ENCODE data around the gene CTSD.
"Not testable (repeated sequence)": the region's sequence is repeated elsewhere in the genome, so short reads cannot be mapped to it uniquely, and the experiment has no call there.

The CTSD gene

GRCh38 chr11:1782031-1782590, 18.4 kb upstream of the CTSD start:
- DNase-seq = no peak

DNA sequence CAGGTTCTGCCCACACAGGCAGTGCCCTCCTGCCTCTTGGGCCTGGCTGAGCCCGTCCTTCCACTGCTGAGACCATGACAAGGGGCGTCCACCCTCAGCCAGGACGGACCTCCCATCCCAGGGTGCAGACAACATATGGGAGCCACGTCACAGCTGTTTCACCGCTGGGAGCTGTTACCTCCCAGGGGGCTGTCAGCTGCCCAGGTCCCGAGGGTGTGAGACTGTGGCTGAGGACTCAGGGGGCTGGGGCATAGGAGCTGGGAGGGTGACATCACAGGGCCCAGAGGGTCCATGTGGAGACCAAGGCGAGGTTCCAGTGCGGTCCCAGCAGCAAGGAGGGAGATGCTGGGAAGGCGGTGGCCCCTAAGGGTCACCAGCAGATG, 17.9 kb upstream of the CTSD start:
- no peak for DNase-seq

DNA sequence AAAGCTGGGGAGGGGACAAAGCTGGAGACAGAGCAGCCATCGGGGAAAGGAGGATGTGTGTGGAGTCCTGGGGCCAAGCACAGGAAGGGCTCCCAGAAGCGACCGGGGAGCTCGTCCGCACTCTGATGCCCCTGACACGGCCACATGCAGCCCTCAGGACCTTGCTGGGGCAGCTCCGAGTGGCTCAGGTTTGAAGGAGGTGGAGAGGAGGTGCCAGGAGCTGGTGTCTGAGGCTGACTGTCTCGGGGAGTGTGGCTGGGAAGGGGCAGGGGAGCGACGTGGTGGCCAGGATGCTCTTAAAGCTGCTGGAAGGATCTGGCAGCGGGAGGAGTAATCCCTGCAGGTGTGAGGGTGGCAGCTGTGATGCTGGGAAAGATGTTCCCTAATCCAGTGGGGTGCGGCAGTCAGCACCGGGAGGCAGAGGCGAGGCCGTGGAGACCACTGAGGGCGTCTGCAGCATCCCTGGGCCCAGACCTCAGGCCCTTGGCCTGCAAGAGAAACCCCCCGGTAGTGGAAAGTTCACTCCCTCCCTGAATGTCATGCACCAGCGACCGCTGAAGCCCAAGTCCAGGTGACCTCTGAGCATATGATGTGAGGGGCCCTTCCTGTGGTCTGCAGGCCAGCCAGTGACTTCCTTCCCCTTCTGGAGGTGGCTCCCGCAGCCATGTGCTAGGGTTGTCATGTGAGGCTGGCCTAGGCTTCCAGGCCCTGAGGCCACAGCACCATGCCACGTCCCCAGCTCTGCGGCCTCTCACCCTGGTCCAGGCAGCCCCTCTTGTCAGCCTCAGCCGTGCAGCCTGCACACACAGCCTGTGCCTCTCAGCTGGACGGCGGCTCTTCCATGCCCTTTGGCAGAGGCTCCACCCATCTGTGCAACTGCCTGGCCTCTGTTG, 17.2 kb upstream of the CTSD start:
- no peak for DNase-seq

GRCh38 chr11:1779806-1780699, 16.3 kb upstream of the CTSD start:
- no peak for DNase-seq

DNA sequence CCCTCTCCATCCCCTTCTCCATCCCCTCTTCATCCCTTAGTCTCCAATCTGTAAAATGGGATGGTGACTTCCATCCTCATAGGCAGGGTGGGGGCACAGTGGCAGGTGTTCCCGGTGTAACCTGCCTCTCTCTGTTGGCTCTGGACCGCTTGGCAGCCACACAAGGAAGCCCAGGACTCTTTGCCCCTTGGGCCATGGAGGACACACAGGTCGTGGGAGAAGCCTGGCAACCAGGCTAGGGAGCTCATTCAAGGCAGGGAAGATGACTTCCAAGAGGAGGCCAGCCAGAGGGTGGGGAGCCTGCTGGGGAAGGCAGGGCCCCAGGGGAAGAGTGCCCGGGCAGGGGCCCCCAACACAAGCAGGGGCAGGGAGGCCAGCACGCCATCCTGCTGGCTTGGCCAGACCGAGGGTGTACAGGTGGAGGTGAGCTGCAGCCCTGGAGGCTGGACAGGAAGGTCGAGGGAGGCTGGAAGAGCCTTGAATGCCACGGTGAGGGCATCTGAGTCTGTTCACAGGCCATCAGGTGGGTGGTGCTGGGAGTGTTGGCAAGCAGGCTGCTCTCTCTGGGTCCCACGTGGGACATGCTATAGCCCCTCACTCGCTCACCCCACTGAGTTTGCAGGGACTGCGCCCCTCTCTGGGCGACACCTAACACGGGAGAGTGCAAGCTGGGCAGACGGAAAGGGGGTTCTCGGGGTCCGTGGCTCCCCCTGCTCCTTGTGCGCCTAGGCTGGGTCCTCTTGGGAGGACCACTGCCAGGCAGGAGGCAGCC, 15.5 kb upstream of the CTSD start:
- DNase-seq = no peak

DNA sequence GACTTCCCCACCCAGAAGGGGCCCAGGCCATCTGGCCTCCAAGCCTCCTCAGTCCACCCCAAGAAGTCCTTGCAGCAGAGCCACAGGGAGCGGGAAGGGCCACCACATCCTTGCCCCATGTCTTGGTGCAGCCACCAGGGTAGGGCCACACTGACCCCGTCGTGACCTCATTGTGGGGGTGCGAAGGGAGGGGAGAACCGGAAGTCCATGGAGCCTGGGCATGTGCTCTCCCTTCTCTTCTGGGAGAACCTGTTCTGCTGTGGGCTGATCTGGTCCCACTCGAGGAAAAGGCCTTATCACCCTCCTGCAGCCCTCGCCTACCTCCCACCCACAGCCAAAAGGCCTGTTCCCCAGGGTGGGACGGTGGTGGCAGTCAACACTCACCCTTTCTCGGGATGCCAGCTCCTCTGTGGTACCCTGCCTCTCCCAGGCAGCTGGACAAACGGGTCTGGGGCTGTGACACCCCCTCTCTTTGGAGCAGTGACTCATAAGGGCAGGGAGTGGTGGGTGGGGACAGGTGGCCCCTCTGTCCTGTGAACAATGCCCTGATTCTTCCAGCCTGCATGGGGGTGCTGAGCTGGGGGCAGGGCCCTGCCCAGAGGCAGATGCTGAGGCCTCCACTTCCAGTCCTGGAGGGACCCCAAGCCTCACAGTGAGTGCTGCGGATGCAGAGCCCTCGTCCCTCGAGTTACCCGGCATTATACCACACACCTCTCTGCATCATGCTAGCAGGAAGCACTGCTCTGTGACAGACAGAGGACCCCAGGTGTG, 14.6 kb upstream of the CTSD start:
- no peak for DNase-seq

DNA sequence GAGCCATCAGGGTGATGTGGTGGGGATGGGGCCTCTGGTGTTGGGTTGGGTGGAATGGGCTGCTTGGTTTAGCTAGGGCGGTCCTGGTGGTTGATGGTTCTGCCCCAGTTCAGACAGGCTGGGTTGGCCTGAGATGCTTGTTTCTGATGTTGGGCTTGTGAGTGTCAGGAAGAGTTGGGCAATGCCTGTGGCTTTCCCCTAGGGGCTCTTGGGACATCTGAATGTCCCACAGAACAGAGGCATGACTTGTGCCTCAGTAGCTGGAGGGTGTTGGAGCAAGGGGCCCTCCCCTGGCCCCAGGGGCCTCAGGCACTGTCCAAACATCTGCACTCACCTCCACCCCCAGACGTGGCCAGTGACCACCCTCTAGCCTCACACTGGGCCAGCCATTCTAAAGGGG, 14.0 kb upstream of the CTSD start:
- DNase-seq = no peak

GRCh38 chr11:1776944-1777715, 13.4 kb upstream of the CTSD start:
- DNase-seq = no peak

GRCh38 chr11:1776331-1776851, 12.7 kb upstream of the CTSD start:
- DNase-seq = no peak

GRCh38 chr11:1774886-1775285, 11.2 kb upstream of the CTSD start:
- no peak for DNase-seq

GRCh38 chr11:1773994-1774550, 10.3 kb upstream of the CTSD start:
- DNase-seq = no peak

GRCh38 chr11:1773131-1773993, 9.6 kb upstream of the CTSD start:
- no peak for DNase-seq

- DNase-seq = peak; percentile 48
These were observed 8.8 kb upstream of the CTSD start for GRCh38 chr11:1772270-1773130.

- DNase-seq = no peak
These were observed 8.0 kb upstream of the CTSD start for GRCh38 chr11:1771700-1772099.

DNA sequence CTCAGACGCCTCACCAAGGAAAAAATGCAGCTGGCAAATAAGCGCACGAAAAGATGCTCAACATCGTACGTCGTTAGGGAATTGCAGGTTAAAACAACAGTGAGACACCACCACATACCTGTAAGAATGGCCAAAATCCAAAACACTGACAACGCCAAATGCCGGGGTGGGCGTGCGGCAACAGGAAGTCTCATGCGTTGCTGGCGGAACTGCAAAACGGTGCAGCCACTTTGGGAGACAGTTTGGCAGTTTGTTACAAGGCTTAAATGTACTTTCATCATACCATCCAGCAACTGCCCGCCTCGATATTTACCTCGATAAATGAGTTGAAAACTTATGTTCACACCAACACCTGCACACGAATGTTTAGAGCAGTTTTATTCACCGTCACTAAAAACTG, 7.5 kb upstream of the CTSD start:
- DNase-seq = no peak

DNA sequence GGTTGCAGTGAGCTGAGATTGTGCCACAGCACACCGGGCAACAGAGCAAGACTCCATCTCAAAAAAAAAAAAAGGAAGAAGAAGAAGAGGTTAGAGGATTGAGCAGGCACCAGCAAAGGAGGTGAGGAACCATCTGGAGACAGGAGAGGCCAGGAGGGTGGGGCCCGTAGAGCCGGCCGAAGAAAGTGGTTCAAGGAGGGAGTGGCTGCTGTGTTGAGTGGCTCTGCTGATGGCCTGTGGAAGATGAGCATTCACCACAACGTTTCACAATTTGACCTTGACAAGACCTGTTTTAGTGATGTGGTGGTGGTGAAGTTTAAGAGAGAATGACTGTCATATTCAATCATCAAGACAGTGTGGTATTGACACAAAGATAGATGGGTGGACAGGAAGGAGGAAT, 6.8 kb upstream of the CTSD start:
- DNase-seq = no peak

DNA sequence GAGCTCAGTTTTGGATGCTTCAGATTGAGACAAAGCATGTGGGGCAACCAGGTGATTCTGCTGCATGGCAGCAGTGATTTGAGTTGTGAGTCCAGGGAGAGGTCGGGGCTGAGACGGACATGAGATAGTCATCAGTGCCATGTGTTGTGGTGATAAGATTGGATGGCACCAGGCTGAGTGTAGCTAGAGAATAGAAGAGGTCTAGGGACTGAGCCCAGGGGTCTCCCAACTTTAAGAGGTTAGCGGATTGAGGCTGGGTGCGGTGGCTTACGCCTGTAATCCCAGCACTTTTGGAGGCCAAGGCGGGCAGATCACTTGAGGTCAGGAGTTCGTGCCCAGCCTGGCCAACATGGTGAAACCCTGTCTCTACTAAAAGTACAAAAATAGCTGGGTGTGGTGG, 6.3 kb upstream of the CTSD start:
- DNase-seq = no peak

- not testable (repeated sequence) for DNase-seq
These were observed 5.7 kb upstream of the CTSD start for GRCh38 chr11:1769304-1769936.

Data from CD4-positive, alpha-beta T cell treated with Interleukin-17A for 1 hour (primary cell).